HepG2 (cell line): ENCODE data around the gene RGS13. TPM values are rescaled to one million over a fixed set of nuclear protein-coding genes. Genes with fewer than 3 reads are reported as not detected.

Experiments
- CEBPG ChIP-seq: IDR thresholded peaks from 2 replicates; pipeline ENCODE4 v1.6.1; 2016
- FOSL2 ChIP-seq: sonication (generic); formaldehyde crosslinking; IDR thresholded peaks from 2 replicates; pipeline ENCODE4 v1.4.0; 2020; ENCODE audit warnings: missing genetic modification reagents
- HNRNPK ChIP-seq: fragments of 200-400 bp; formaldehyde crosslinking; IDR thresholded peaks from 2 replicates; pipeline ENCODE4 v1.6.1; 2018; ENCODE audit warnings: low read length, low read depth, moderate library complexity, mild to moderate bottlenecking; ENCODE audit not compliant: poor library complexity, severe bottlenecking
- HNRNPUL1 ChIP-seq: fragments of 200-400 bp; formaldehyde crosslinking; IDR thresholded peaks from 2 replicates; pipeline ENCODE4 v1.6.1; 2017; ENCODE audit warnings: low read depth, mild to moderate bottlenecking, low read length, moderate library complexity
- HOMEZ ChIP-seq: IDR thresholded peaks from 2 replicates; pipeline ENCODE4 v1.6.1; 2016; ENCODE audit warnings: low read depth
- HOXA5 ChIP-seq: sonication (generic); formaldehyde crosslinking; IDR thresholded peaks from 2 replicates; pipeline ENCODE4 v1.4.0; 2020; ENCODE audit warnings: missing genetic modification reagents
- KLF12 ChIP-seq: sonication (generic); formaldehyde crosslinking; IDR thresholded peaks from 2 replicates; pipeline ENCODE4 v1.4.0; 2020; ENCODE audit warnings: missing genetic modification reagents, borderline replicate concordance
- MAZ ChIP-seq, 2 experiments: sonication (generic) in 1 of 2; formaldehyde crosslinking in 1 of 2; IDR thresholded peaks; 2 replicates each; pipeline versions ENCODE4 v1.5.0 to v1.6.1; 2012 to 2020; ENCODE audit warnings: low read depth in 2 of 2, mild to moderate bottlenecking in 2 of 2, borderline replicate concordance in 1 of 2, improper control_type of control experiment in 1 of 2, low read length in 1 of 2, missing genetic modification reagents in 1 of 2, moderate library complexity in 1 of 2
- PAF1 ChIP-seq: IDR thresholded peaks from 2 replicates; pipeline ENCODE4 v1.6.1; 2016; ENCODE audit warnings: missing genetic modification reagents, missing compliant biosample characterization
- PAWR ChIP-seq: sonication (generic); formaldehyde crosslinking; IDR thresholded peaks from 2 replicates; pipeline ENCODE4 v1.4.0; 2020; ENCODE audit warnings: missing genetic modification reagents, mild to moderate bottlenecking, borderline replicate concordance
- PCBP1 ChIP-seq: fragments of 200-400 bp; formaldehyde crosslinking; IDR thresholded peaks from 2 replicates; pipeline ENCODE4 v1.6.1; 2017; ENCODE audit warnings: mild to moderate bottlenecking, low read depth, low read length, borderline replicate concordance
- POLR2A ChIP-seq, 2 experiments: IDR thresholded peaks; 2 replicates each; pipeline ENCODE4 v1.6.1; 2011; ENCODE audit warnings: low read depth in 2 of 2, low read length in 2 of 2, mild to moderate bottlenecking in 1 of 2, moderate library complexity in 1 of 2; ENCODE audit not compliant: insufficient read depth in 1 of 2
- RNF219 ChIP-seq: sonication (generic); formaldehyde crosslinking; IDR thresholded peaks from 2 replicates; pipeline ENCODE4 v1.5.0; 2020; ENCODE audit warnings: mild to moderate bottlenecking, missing genetic modification reagents
- SIN3B ChIP-seq: fragments of 150-350 bp; IDR thresholded peaks from 2 replicates; pipeline ENCODE4 v1.6.1; 2014; ENCODE audit warnings: low read length
- SRF ChIP-seq: IDR thresholded peaks from 2 replicates; pipeline ENCODE4 v1.6.1; 2011; ENCODE audit warnings: mild to moderate bottlenecking, low read depth, low read length, moderate library complexity
- ZBTB49 ChIP-seq: sonication (generic); formaldehyde crosslinking; IDR thresholded peaks from 2 replicates; pipeline ENCODE4 v1.4.0; 2020; ENCODE audit warnings: missing genetic modification reagents, borderline replicate concordance
- ZNF251 ChIP-seq: sonication (generic); formaldehyde crosslinking; IDR thresholded peaks from 2 replicates; pipeline ENCODE4 v1.9.0; 2021; ENCODE audit warnings: mild to moderate bottlenecking, missing genetic modification reagents
- ZNF674 ChIP-seq: sonication (generic); formaldehyde crosslinking; IDR thresholded peaks from 2 replicates; pipeline ENCODE4 v1.5.0; 2020; ENCODE audit warnings: low read depth, mild to moderate bottlenecking, missing genetic modification reagents
- ZSCAN31 ChIP-seq: sonication (generic); formaldehyde crosslinking; IDR thresholded peaks from 2 replicates; pipeline ENCODE4 v1.5.0; 2020; ENCODE audit warnings: low read depth, mild to moderate bottlenecking, missing genetic modification reagents
- polyA plus RNA-seq, 8 experiments: library from polyadenylated mRNA; depleted of rRNA in 3 of 8; stranded (reverse) in 7 of 8; unstranded in 1 of 8; fragments of >200 nt; fragmentation: Illumina TruSeq in 4 of 8; extraction: Trizol in 4 of 8; gene quantifications; 2 replicates each; pipeline versions ENCODE4 v1.2.1 to v1.2.3, GENCODE V29; 2011 to 2016; ENCODE audit warnings: low read depth in 4 of 8, missing spikeins in 1 of 8, mixed read lengths in 1 of 8; ENCODE audit not compliant: insufficient read depth in 1 of 8
- total RNA-seq, 5 experiments: library from RNA; depleted of rRNA; stranded (reverse); fragments of >200 nt; fragmentation: Illumina TruSeq; extraction: Trizol; gene quantifications; 2 replicates each; pipeline ENCODE4 v1.2.3, GENCODE V29; 2016; ENCODE audit warnings: low read depth in 1 of 5
- TF ChIP-seq, protein P1 (sequence below): sonication (generic); formaldehyde crosslinking; IDR thresholded peaks from 2 replicates; pipeline ENCODE4 v1.5.0; 2020; ENCODE audit warnings: mild to moderate bottlenecking, missing genetic modification reagents
- TF ChIP-seq, protein P2 (sequence below): sonication (generic); formaldehyde crosslinking; IDR thresholded peaks from 2 replicates; pipeline ENCODE4 v1.4.0; 2020; ENCODE audit warnings: missing genetic modification reagents

Gene RGS13
- total and polyA plus RNA-seq, 2 of the 13 experiments (the other 11 are each of a cell fraction or from before 2014, with no cell fraction given): not detected

DNA sequence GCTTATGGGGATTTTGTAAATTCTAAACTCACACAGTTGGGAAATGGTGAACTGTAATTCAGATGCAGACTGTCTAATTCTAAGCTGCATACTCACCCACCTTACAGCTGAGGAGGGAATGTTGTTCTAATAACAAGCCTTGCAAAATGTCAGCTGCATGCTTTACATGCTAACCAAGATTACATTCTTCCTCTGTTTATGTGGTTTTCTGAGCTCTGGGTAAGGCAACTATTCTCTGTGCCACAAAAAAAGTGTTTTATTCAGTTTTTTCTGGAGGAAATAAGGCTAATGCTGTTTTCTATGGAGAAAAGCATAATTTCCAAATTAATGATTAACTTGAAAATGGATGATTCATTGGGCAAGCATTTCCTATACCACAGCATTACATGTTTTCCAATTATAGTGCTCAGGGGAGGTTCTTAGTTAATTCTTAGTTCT lies 64.9 kb downstream of the RGS13 start (continued):
- peak; percentile 96 for TF ChIP-seq HNRNPUL1
- no peak for TF ChIP-seq MAZ (IDR thresholded peaks at IDR 0.05; ENCODE audit: borderline replicate concordance, low read depth, low read length)
- no peak for TF ChIP-seq MAZ (CRISPR knock-in tag; IDR thresholded peaks at IDR 0.05; ENCODE audit: low read depth)
- no peak for TF ChIP-seq SRF
- TF ChIP-seq CEBPG (CRISPR knock-in tag): peak; percentile 57
- TF ChIP-seq ZSCAN31 (CRISPR knock-in tag): no peak
- peak; percentile 84 for TF ChIP-seq FOSL2
- no peak for TF ChIP-seq PAWR (CRISPR knock-in tag)
- TF ChIP-seq HOMEZ (CRISPR knock-in tag): 0 out of 2 replicates have a peak, but pooled peaks have one; percentile 51
- TF ChIP-seq PAF1 (CRISPR knock-in tag): no peak
- no peak for TF ChIP-seq POLR2A (IDR thresholded peaks at IDR 0.05; ENCODE audit: insufficient read depth in 1 of 2, low read depth in 2 of 2, low read length in 2 of 2)
- 0 out of 2 replicates have a peak, but pooled peaks have one; percentile 44 for TF ChIP-seq HOXA5 (CRISPR knock-in tag)
- TF ChIP-seq, protein P1, sequence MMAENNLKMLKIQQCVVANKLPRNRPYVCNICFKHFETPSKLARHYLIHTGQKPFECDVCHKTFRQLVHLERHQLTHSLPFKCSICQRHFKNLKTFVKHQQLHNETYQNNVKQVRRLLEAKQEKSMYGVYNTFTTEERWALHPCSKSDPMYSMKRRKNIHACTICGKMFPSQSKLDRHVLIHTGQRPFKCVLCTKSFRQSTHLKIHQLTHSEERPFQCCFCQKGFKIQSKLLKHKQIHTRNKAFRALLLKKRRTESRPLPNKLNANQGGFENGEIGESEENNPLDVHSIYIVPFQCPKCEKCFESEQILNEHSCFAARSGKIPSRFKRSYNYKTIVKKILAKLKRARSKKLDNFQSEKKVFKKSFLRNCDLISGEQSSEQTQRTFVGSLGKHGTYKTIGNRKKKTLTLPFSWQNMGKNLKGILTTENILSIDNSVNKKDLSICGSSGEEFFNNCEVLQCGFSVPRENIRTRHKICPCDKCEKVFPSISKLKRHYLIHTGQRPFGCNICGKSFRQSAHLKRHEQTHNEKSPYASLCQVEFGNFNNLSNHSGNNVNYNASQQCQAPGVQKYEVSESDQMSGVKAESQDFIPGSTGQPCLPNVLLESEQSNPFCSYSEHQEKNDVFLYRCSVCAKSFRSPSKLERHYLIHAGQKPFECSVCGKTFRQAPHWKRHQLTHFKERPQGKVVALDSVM (CRISPR knock-in tag): no peak
- no peak for TF ChIP-seq ZNF674 (CRISPR knock-in tag)
- TF ChIP-seq SIN3B: no peak
- no peak for TF ChIP-seq ZBTB49
- no peak for TF ChIP-seq KLF12 (CRISPR knock-in tag)
- no peak for TF ChIP-seq RNF219 (CRISPR knock-in tag)
- TF ChIP-seq, protein P2, sequence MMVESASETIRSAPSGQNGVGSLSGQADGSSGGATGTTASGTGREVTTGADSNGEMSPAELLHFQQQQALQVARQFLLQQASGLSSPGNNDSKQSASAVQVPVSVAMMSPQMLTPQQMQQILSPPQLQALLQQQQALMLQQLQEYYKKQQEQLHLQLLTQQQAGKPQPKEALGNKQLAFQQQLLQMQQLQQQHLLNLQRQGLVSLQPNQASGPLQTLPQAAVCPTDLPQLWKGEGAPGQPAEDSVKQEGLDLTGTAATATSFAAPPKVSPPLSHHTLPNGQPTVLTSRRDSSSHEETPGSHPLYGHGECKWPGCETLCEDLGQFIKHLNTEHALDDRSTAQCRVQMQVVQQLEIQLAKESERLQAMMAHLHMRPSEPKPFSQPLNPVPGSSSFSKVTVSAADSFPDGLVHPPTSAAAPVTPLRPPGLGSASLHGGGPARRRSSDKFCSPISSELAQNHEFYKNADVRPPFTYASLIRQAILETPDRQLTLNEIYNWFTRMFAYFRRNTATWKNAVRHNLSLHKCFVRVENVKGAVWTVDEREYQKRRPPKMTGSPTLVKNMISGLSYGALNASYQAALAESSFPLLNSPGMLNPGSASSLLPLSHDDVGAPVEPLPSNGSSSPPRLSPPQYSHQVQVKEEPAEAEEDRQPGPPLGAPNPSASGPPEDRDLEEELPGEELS (CRISPR knock-in tag): peak; percentile 72
- no peak for TF ChIP-seq ZNF251 (CRISPR knock-in tag)
- no peak for TF ChIP-seq HNRNPK
- TF ChIP-seq PCBP1: no peak
